ENCODE results near the gene FOXJ1.

GRCh38 chr17:76102944-76103273 is 38.1 kb downstream of the FOXJ1 start:
- TF ChIP-seq, protein P1, sequence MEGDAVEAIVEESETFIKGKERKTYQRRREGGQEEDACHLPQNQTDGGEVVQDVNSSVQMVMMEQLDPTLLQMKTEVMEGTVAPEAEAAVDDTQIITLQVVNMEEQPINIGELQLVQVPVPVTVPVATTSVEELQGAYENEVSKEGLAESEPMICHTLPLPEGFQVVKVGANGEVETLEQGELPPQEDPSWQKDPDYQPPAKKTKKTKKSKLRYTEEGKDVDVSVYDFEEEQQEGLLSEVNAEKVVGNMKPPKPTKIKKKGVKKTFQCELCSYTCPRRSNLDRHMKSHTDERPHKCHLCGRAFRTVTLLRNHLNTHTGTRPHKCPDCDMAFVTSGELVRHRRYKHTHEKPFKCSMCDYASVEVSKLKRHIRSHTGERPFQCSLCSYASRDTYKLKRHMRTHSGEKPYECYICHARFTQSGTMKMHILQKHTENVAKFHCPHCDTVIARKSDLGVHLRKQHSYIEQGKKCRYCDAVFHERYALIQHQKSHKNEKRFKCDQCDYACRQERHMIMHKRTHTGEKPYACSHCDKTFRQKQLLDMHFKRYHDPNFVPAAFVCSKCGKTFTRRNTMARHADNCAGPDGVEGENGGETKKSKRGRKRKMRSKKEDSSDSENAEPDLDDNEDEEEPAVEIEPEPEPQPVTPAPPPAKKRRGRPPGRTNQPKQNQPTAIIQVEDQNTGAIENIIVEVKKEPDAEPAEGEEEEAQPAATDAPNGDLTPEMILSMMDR (IDR thresholded peaks at IDR 0.05), result no peak
- TF ChIP-seq POLR2AphosphoS5 (IDR thresholded peaks at IDR 0.05; ENCODE audit: low read depth, low read length), result no peak
- TF ChIP-seq, protein P2, sequence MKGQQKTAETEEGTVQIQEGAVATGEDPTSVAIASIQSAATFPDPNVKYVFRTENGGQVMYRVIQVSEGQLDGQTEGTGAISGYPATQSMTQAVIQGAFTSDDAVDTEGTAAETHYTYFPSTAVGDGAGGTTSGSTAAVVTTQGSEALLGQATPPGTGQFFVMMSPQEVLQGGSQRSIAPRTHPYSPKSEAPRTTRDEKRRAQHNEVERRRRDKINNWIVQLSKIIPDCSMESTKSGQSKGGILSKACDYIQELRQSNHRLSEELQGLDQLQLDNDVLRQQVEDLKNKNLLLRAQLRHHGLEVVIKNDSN (IDR thresholded peaks at IDR 0.05; ENCODE audit: borderline replicate concordance, low read depth), result no peak
- TF ChIP-seq PBX3 (IDR thresholded peaks at IDR 0.05), result no peak
- no peak; the same call in 1 of the 2 replicates for TF ChIP-seq TAF1 (IDR thresholded peaks at IDR 0.05; ENCODE audit: borderline replicate concordance, low read depth, low read length)
- no peak for TF ChIP-seq MAX (IDR thresholded peaks at IDR 0.05; ENCODE audit: low read depth)
- TF ChIP-seq RFX5 (IDR thresholded peaks at IDR 0.05; ENCODE audit: low read length), result no peak
- TF ChIP-seq, protein P3, sequence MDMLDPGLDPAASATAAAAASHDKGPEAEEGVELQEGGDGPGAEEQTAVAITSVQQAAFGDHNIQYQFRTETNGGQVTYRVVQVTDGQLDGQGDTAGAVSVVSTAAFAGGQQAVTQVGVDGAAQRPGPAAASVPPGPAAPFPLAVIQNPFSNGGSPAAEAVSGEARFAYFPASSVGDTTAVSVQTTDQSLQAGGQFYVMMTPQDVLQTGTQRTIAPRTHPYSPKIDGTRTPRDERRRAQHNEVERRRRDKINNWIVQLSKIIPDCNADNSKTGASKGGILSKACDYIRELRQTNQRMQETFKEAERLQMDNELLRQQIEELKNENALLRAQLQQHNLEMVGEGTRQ (IDR thresholded peaks at IDR 0.05; ENCODE audit: borderline replicate concordance, low read depth, low read length), result no peak
- TF ChIP-seq, protein P4, sequence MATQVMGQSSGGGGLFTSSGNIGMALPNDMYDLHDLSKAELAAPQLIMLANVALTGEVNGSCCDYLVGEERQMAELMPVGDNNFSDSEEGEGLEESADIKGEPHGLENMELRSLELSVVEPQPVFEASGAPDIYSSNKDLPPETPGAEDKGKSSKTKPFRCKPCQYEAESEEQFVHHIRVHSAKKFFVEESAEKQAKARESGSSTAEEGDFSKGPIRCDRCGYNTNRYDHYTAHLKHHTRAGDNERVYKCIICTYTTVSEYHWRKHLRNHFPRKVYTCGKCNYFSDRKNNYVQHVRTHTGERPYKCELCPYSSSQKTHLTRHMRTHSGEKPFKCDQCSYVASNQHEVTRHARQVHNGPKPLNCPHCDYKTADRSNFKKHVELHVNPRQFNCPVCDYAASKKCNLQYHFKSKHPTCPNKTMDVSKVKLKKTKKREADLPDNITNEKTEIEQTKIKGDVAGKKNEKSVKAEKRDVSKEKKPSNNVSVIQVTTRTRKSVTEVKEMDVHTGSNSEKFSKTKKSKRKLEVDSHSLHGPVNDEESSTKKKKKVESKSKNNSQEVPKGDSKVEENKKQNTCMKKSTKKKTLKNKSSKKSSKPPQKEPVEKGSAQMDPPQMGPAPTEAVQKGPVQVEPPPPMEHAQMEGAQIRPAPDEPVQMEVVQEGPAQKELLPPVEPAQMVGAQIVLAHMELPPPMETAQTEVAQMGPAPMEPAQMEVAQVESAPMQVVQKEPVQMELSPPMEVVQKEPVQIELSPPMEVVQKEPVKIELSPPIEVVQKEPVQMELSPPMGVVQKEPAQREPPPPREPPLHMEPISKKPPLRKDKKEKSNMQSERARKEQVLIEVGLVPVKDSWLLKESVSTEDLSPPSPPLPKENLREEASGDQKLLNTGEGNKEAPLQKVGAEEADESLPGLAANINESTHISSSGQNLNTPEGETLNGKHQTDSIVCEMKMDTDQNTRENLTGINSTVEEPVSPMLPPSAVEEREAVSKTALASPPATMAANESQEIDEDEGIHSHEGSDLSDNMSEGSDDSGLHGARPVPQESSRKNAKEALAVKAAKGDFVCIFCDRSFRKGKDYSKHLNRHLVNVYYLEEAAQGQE (IDR thresholded peaks at IDR 0.05; ENCODE audit: low read depth, low read length), result no peak
- no peak for TF ChIP-seq RAD21 (IDR thresholded peaks at IDR 0.05; ENCODE audit: low read length)
